CD14-positive monocyte (primary cell): Measurements from ENCODE around the gene CPN1. TPM values are rescaled to one million over a fixed set of nuclear protein-coding genes. Genes with fewer than 3 reads are reported as not detected.

Experiments used
- DNase-seq, 3 donors: peaks; one replicate each; pipeline ENCODE4 v3.0.0-alpha.2; 2011 to 2022
- H2AFZ ChIP-seq: 2 replicates; pipeline ENCODE4 v1.6.0; 2012; ENCODE audit warnings: mild to moderate bottlenecking, low read depth, low read length, inconsistent platforms; ENCODE audit not compliant: insufficient read depth, poor library complexity, severe bottlenecking
- H3K27ac ChIP-seq, 2 donors: 1 replicate in 1 of 2; 2 replicates in 1 of 2; pipeline ENCODE4 v1.5.1; 2012 to 2013; ENCODE audit warnings: low read length in 2 of 2, control low read depth in 1 of 2, inconsistent platforms in 1 of 2, low read depth in 1 of 2, mild to moderate bottlenecking in 1 of 2
- H3K27me3 ChIP-seq, 2 donors: one replicate each; pipeline versions ENCODE4 v1.6.0 to v1.6.1; 2011 to 2013; ENCODE audit warnings: low read length in 2 of 2; ENCODE audit not compliant: control insufficient read depth in 2 of 2, insufficient read depth in 2 of 2
- H3K36me3 ChIP-seq, 2 donors: replicated peaks in 1 of 2; 1 replicate in 1 of 2; 2 replicates in 1 of 2; pipeline versions ENCODE4 v1.5.1 to v1.6.1; 2012 to 2013; ENCODE audit warnings: low read length in 2 of 2, control low read depth in 1 of 2, inconsistent platforms in 1 of 2, mild to moderate bottlenecking in 1 of 2; ENCODE audit not compliant: insufficient read depth in 2 of 2, control insufficient read depth in 1 of 2
- H3K4me1 ChIP-seq, 2 donors: 1 replicate in 1 of 2; 2 replicates in 1 of 2; pipeline versions ENCODE4 v1.5.1 to v1.6.1; 2012 to 2013; ENCODE audit warnings: low read length in 2 of 2, control low read depth in 1 of 2, inconsistent platforms in 1 of 2, mild to moderate bottlenecking in 1 of 2, moderate library complexity in 1 of 2; ENCODE audit not compliant: insufficient read depth in 2 of 2, control insufficient read depth in 1 of 2
- H3K4me2 ChIP-seq: replicated peaks from 2 replicates; pipeline ENCODE3; 2012; ENCODE audit warnings: low read length, moderate library complexity, mild to moderate bottlenecking; ENCODE audit not compliant: poor library complexity, severe bottlenecking; ENCODE audit errors: extremely low read depth
- H3K4me3 ChIP-seq, 3 experiments: fragments of 200-600 bp in 1 of 3; sonication (generic) in 1 of 3; replicated peaks in 1 of 3; 1 replicate in 2 of 3; 2 replicates in 1 of 3; pipeline ENCODE4 v1.5.1; 2011 to 2013; ENCODE audit warnings: low read length in 3 of 3, mild to moderate bottlenecking in 3 of 3, control low read depth in 2 of 3, low read depth in 2 of 3, inconsistent platforms in 1 of 3, moderate library complexity in 1 of 3
- H3K79me2 ChIP-seq: 2 replicates; pipeline ENCODE4 v1.6.0; 2012; ENCODE audit warnings: mild to moderate bottlenecking, control low read depth, inconsistent platforms, low read length, moderate library complexity; ENCODE audit not compliant: insufficient read depth
- H3K9ac ChIP-seq: 2 replicates; pipeline ENCODE4 v1.6.0; 2017; ENCODE audit warnings: low read length, mild to moderate bottlenecking; ENCODE audit not compliant: insufficient read depth, poor library complexity, severe bottlenecking
- H3K9me3 ChIP-seq, 2 donors: replicated peaks in 1 of 2; 1 replicate in 1 of 2; 2 replicates in 1 of 2; pipeline versions ENCODE4 v1.5.1 to v1.6.1; 2012 to 2013; ENCODE audit warnings: low read length in 2 of 2, control low read depth in 1 of 2; ENCODE audit not compliant: control insufficient read depth in 1 of 2, insufficient read depth in 1 of 2
- H4K20me1 ChIP-seq: 2 replicates; pipeline ENCODE4 v1.6.0; 2012; ENCODE audit warnings: mild to moderate bottlenecking, low read length, control low read depth, moderate library complexity; ENCODE audit not compliant: insufficient read depth
- H3K27ac Mint-ChIP-seq, 7 donors: one replicate each; pipeline ENCODE4 v1.8.0; 2020; ENCODE audit warnings: mild to moderate bottlenecking in 7 of 7, mixed read lengths in 7 of 7, moderate library complexity in 6 of 7, inconsistent platforms in 2 of 7
- H3K27me3 Mint-ChIP-seq, 3 donors: one replicate each; pipeline ENCODE4 v1.8.0; 2021 to 2022; ENCODE audit warnings: low read depth in 3 of 3, mild to moderate bottlenecking in 3 of 3, mixed read lengths in 3 of 3, moderate library complexity in 3 of 3, inconsistent platforms in 1 of 3
- H3K36me3 Mint-ChIP-seq, 2 donors: one replicate each; pipeline ENCODE4 v1.8.0; 2020; ENCODE audit warnings: mixed read lengths in 2 of 2, inconsistent platforms in 1 of 2, mild to moderate bottlenecking in 1 of 2
- H3K4me1 Mint-ChIP-seq: one replicate; pipeline ENCODE4 v1.8.0; 2020; ENCODE audit warnings: mild to moderate bottlenecking, mixed read lengths
- H3K4me3 Mint-ChIP-seq, 2 donors: one replicate each; pipeline ENCODE4 v1.8.0; 2020; ENCODE audit warnings: mild to moderate bottlenecking in 2 of 2, mixed read lengths in 2 of 2, moderate library complexity in 1 of 2
- H3K9me3 Mint-ChIP-seq, 7 donors: one replicate each; pipeline ENCODE4 v1.8.0; 2020 to 2022; ENCODE audit warnings: mixed read lengths in 7 of 7, mild to moderate bottlenecking in 6 of 7, moderate library complexity in 6 of 7, inconsistent platforms in 2 of 7
- CTCF ChIP-seq: fragments of 200-600 bp; IDR thresholded peaks from one replicate; pipeline ENCODE4 v1.8.0; 2022; ENCODE audit warnings: antibody characterized with exemption, mild to moderate bottlenecking
- WGBS: methylation state at CpG from one replicate; pipeline ENCODE4 v1.1.5; 2013; ENCODE audit warnings: missing lambda C conversion rate; ENCODE audit not compliant: insufficient coverage; 5-methylcytosine and 5-hydroxymethylcytosine counted together
- intact Hi-C, 2 donors: fragments of 100-400 bp; cut with micrococcal nuclease; formaldehyde crosslinking; loops; one replicate each; pipeline versions ENCODE4 v1.15.0 to v1.15.1; 2023
- polyA plus RNA-seq, 3 donors: library from polyadenylated mRNA; depleted of rRNA in 1 of 3; unstranded in 2 of 3; stranded (reverse) in 1 of 3; fragments of 300-500 nt in 2 of 3; fragments of >200 nt in 1 of 3; fragmentation: Illumina TruSeq in 2 of 3; gene quantifications; 1 replicate in 2 of 3; 2 replicates in 1 of 3; pipeline ENCODE4 v1.2.3, GENCODE V29; 2012 to 2021

Gene CPN1
- polyA plus RNA-seq, 3 donors: not detected

DNA sequence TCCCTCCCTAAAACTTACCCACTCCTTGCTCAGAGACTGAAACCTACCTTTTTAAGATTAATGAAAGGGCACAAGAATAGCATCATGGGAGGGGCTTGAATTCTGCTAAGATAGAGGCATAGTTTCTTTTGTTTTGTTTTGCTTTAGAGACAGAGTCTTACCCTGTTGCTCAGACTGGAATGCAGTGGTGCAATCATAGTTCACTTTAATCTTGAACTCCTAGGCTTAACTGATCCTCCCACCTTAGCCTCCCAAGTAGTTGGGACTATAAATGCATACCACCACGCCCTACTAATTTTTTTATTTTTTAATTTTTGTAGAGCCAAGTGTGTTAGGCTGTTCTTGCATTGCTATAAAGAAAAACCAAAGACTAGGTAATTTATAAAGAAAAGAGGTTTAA lies 54.3 kb downstream of the CPN1 start:
- Mint-ChIP-seq H3K27ac (no peak overlapping the region), H3K9me3 (peaks cover 12 to 23% (median 15%) of the 10 kb centered on the region in 7 donors), H3K4me3 (no peak overlapping the region), H3K36me3 (no peaks in the 10 kb centered on the region), H3K27me3 (peaks cover 2 to 14% (median 6%) of the 10 kb centered on the region in 3 donors), H3K4me1 (no peaks in the 10 kb centered on the region)
- peaks cover 12 to 15% of the 10 kb centered on the region in 2 donors for H3K9me3 ChIP-seq
- H3K4me2 ChIP-seq: no peak overlapping the region
- H2AFZ ChIP-seq: no peak overlapping the region
- no peak overlapping the region for H3K4me3 ChIP-seq
- DNase-seq: no peak
- TF ChIP-seq CTCF: no peak
- H4K20me1 ChIP-seq: no peaks in the 10 kb centered on the region
- no peaks in the 10 kb centered on the region for H3K36me3 ChIP-seq
- intact Hi-C loops: no loop called here
- no CpG with 5 or more reads among the region's 1 CpG for WGBS
- no peaks in the 10 kb centered on the region for H3K4me1 ChIP-seq
- no peak overlapping the region for H3K9ac ChIP-seq
- no peaks in the 10 kb centered on the region for H3K79me2 ChIP-seq
- no peaks in the 10 kb centered on the region for H3K27me3 ChIP-seq
- no peak overlapping the region for H3K27ac ChIP-seq

GRCh38 chr10:100025576-100025975 lies 56.1 kb downstream of the CPN1 start:
- 96% methylated on average over 4 of the region's 5 CpGs for WGBS
- peaks cover 12 to 23% (median 15%) of the 10 kb centered on the region in 7 donors for H3K9me3 Mint-ChIP-seq
- no peak overlapping the region for H3K4me3 Mint-ChIP-seq
- H3K4me3 ChIP-seq: no peak overlapping the region
- no peak for DNase-seq
- no peaks in the 10 kb centered on the region for H3K79me2 ChIP-seq
- H3K9me3 ChIP-seq: peaks cover 12 to 15% of the 10 kb centered on the region in 2 donors
- H3K4me1 ChIP-seq: no peaks in the 10 kb centered on the region
- H3K27ac Mint-ChIP-seq: no peak overlapping the region
- H3K4me1 Mint-ChIP-seq: no peaks in the 10 kb centered on the region
- H3K4me2 ChIP-seq: no peak overlapping the region
- no peaks in the 10 kb centered on the region for H4K20me1 ChIP-seq
- peaks cover 2 to 9% (median 2%) of the 10 kb centered on the region in 3 donors for H3K27me3 Mint-ChIP-seq
- H3K36me3 Mint-ChIP-seq: no peaks in the 10 kb centered on the region
- H3K27me3 ChIP-seq: no peaks in the 10 kb centered on the region
- no peak overlapping the region for H3K9ac ChIP-seq
- no peak overlapping the region for H2AFZ ChIP-seq
- intact Hi-C loops: no loop called here
- no peak overlapping the region for H3K27ac ChIP-seq
- H3K36me3 ChIP-seq: no peaks in the 10 kb centered on the region
- TF ChIP-seq CTCF: no peak
